Stimulated activated CD4-positive, alpha-beta T cell treated with anti-CD3 and anti-CD28 coated beads, Interleukin-4, amount 100 ng/mL, for 24 hours (primary cell): Measurements from ENCODE around the gene RFXANK.

Source experiments
- DNase-seq: peaks from one replicate; pipeline ENCODE4 v3.0.0-alpha.2; 2020

RFXANK gene

GRCh38 chr19:19234220-19234816 lies 42.3 kb downstream of the RFXANK start:
- DNase-seq: no peak

- DNase-seq: no peak
Measured at GRCh38 chr19:19236173-19236572, 44.1 kb downstream of the RFXANK start.

GRCh38 chr19:19238126-19238894 lies 46.3 kb downstream of the RFXANK start:
- DNase-seq: no peak

GRCh38 chr19:19239675-19240074 lies 47.6 kb downstream of the RFXANK start:
- DNase-seq: no peak

GRCh38 chr19:19240476-19240875 lies 48.4 kb downstream of the RFXANK start:
- no peak for DNase-seq

- no peak for DNase-seq
Measured at GRCh38 chr19:19250196-19250801, 58.2 kb downstream of the RFXANK start.
